ENCODE data around the gene PHACTR4.

DNA sequence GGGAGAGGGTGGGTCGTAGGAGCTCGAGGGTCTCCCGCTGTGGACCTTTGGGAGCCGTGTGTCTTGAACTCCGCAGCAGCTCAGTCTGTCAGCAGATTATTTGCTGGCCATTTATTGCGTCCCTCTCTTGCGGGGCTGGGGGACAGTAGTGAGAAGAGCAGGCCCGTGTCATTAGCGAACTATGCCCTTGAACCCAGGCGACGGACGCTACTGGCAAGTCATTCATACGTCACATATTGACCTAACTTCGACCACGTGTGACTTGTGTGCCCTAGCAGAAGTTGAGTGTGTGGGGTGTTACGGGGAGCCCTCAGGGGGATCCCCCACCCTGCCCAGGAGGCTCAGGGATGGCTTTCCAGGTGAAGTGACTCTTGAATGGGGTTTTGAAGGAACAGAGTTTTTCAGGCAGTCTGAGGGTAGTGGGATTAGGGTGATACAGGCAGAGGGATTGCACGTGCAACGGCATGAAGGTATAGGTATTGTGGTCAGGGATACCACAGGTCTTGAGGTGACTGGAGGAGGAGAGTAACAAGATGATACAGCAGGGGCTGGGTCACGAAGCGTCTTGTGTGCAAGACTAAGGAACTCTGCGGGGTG is 149.3 kb downstream of the PHACTR4 start:
- TF ChIP-seq CTCF (IDR thresholded peaks at IDR 0.05) = no peak
- no peak for TF ChIP-seq POLR2A (IDR thresholded peaks at IDR 0.05)
